ENCODE data around the gene WFDC10A.
"Not testable (repeated sequence)": the region's sequence is repeated elsewhere in the genome, so short reads cannot be mapped to it uniquely, and the experiment has no call there.

Gene WFDC10A

GRCh38 chr20:45629496-45630100, at the start of gene WFDC10A:
Gene WFDC10A (plus strand): TSS chr20:45629739. CDS start chr20:45629814, 75 bp downstream.
- peak; percentile 37 for DNase-seq (ENCODE audit: low spot score)

DNA sequence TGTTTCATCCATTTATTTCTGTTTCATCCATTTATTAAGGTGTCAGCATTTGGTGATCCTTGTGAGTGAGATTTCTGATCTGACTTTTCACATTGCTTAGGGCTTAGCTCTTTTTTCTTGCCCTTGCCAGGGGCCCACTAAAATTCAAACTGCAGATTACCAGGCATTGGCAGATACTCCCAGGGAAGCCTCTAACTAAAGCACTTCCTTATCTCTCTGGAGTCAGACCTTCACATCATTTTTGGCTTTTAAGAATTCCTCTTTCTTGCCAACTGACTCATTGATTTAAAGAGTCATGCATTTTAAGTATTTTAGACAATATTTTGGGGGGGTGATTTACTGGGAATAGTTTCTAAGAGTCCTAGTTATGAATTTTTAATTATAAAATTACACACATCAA, 47.8 kb upstream of the WFDC10A start:
- DNase-seq (ENCODE audit: low spot score), result no peak

DNA sequence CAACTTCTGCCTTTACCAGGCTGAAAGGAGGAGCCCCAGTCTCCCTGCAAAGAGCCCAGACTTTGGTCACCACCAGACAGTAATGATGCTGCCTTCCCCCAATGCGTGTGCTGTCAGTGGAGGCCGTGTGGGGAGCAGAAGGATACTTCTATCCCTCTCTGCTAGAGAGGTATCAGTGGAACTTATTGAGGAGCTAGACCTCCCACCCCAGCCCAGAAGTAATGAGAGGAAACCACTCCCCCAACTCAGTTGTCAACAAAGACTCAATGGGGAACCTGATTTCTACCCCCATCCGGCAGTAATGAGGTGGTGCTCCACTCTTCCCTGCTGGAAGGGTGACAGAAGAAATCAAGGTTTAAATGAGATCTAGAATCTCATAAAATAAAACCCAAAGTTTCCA, 46.0 kb upstream of the WFDC10A start:
- no peak for DNase-seq (ENCODE audit: low spot score)

- DNase-seq (ENCODE audit: low spot score), result not testable (repeated sequence)
These were observed 45.2 kb upstream of the WFDC10A start for GRCh38 chr20:45584294-45584693.

- not testable (repeated sequence) for DNase-seq (ENCODE audit: low spot score)
These were observed 43.6 kb upstream of the WFDC10A start for GRCh38 chr20:45585986-45586385.

GRCh38 chr20:45588800-45589199, 40.7 kb upstream of the WFDC10A start:
- DNase-seq (ENCODE audit: low spot score), result no peak

DNA sequence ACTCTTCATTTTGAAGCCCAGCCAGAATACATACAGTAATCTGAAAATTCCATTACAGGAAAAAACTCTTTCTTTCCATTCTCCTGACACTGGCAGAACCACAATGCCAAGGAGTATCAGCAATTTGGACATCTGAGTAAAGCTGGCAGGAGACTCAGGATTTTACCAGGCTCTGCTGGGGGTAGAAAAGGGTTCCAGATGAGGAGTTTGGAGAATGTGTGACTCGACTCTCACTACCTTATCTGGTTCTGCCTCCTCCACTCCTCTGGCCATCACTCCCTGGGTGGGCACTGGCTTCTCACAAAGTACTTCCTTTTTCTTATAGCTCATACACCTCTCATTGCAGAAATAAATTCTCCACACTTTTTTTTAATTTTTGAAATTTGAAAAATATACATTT, 39.8 kb upstream of the WFDC10A start:
- DNase-seq (ENCODE audit: low spot score), result no peak

DNA sequence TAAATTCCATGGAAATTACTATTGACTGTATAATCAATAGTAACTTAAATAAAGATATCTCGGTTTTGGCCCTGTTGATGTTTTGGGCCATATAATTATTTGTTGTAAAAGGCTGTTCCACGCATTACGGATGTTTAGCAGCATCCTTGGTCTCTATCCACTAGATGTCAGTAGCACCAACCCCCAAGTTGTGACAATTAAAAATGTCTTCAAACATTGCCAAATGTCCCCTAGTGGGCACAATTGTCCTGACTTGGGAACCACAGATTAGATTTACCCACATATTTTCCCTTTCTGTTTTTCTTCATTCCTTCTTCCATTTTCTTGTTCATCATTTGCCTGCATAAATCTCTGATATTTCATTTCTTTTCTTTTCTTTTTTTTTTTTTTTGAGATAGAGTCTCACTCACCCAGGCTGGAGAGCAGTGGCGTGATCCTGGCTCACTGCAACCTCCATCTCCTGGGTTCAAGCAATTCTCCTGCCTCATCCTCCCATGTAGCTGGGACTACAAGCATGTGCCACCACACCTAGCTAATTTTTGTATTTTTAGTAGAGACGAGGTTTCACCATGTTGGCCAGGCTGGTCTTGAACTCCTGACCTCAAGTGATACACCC, 36.9 kb upstream of the WFDC10A start:
- DNase-seq (ENCODE audit: low spot score), result peak; percentile 58

DNA sequence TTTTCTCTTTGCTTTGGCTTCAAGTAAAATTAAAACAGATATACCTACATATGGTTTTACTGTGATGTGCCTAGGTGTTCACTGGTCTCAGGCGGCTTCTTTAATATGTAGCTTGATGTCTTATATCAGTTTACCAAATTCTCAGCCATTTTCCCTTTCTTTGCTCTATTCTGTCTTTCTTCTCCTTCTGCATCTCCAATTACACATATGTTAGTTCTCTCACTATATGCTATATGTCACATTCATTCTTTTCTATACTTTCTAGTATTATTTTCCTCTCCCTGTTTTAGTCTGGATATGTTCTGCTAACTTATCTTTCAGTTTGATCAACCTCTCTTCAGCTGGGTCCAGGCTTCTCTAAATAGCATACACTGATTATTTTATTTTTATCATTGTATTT, 36.0 kb upstream of the WFDC10A start:
- no peak for DNase-seq (ENCODE audit: low spot score)

DNA sequence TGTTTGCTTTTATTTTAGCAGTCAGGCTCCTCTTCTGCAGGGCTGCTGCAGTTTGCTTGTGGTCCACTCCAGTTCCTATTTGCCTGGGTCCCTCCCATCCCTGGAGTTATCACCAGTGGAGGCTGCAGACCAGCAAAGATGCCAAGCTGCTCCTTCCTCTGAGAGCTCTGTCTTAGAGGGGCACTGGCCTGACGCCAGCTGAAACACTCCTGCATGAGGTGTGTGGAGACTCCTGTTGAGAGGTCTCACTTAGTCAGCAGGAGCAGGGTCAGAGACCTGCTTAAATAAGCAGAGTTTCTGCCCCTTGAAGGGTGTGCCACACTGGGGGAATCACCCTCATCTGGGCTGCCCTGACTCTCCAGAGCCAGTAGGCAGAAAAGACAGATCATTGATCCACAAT, 34.3 kb upstream of the WFDC10A start:
- no peak for DNase-seq (ENCODE audit: low spot score)

DNA sequence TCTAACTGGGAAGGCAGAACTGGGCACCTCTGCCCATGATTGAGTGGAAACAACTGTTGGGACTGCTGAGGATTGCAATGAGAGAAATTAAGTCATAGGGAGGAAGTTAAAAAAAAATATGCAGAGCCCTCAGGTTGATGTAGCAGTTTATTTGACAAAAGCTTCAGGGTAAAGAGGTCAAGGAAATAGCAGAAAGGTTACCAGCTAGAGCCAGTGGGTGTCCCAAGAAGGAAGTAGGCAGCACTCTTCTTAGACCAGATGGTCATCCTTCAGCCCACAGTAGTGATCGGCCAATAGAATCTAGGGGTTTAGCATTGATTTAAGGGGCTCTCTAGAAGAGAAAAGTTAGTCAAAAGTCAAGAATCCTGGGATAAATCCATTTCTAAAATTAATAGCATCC, 21.7 kb upstream of the WFDC10A start:
- DNase-seq (ENCODE audit: low spot score), result no peak

- DNase-seq (ENCODE audit: low spot score), result peak; percentile 35
These were observed 18.5 kb upstream of the WFDC10A start for GRCh38 chr20:45611054-45611453.

GRCh38 chr20:45612314-45612713, 17.2 kb upstream of the WFDC10A start:
- DNase-seq (ENCODE audit: low spot score), result no peak

DNA sequence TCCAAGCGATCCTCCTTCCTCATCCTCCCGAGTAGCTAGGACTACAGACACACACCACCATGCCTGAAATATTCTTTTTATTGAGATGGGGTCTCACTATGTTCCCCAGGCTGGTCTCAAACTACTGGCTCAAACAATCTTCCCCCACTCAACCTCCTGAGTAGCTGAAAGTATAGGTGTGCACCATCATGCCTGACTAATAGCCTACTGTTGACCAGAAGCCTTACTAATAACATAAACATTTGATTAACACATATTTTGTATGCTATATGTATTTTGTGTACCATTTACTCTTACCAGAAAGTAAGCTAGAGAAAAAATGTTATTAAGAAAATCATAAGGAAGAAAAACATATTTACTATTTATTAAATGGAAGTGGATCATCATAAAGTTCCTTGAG, 11.9 kb upstream of the WFDC10A start:
- no peak for DNase-seq (ENCODE audit: low spot score)

- DNase-seq (ENCODE audit: low spot score), result no peak
These were observed 7.9 kb upstream of the WFDC10A start for GRCh38 chr20:45621593-45621992.

- DNase-seq (ENCODE audit: low spot score), result no peak
These were observed 3.0 kb upstream of the WFDC10A start for GRCh38 chr20:45626540-45626939.

- DNase-seq (ENCODE audit: low spot score), result no peak
These were observed 832 bp downstream of the WFDC10A start for GRCh38 chr20:45630371-45630770.

- DNase-seq (ENCODE audit: low spot score), result no peak
These were observed 1.6 kb downstream of the WFDC10A start, which contains the start of gene WFDC9 for GRCh38 chr20:45631184-45631583. Gene WFDC9 (minus strand): TSS chr20:45631284. CDS start chr20:45610181, 21,103 bp downstream.

DNA sequence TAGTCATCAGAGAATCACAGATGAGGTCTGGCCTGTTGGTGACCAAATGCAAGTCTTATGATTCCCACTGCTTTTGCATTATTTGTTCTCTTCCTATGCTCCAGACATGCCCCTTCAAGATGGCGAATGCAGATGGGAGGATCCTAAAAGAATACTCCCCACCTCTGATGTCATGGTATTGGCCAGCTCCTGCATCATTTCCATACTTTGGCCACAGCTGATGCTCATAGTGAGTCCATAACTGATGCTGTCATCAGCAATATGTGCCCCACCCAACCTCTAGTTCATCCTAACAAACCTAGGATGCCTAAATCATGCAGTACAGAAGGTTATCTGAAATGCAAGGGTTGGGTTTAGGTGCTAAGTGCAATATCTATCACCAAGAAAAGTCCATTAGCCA, 7.0 kb downstream of the WFDC10A start:
- DNase-seq (ENCODE audit: low spot score), result no peak

- DNase-seq (ENCODE audit: low spot score), result no peak
These were observed 10.1 kb downstream of the WFDC10A start for GRCh38 chr20:45639687-45640086.

- not testable (repeated sequence) for DNase-seq (ENCODE audit: low spot score)
These were observed 11.5 kb downstream of the WFDC10A start for GRCh38 chr20:45641076-45641475.

DNA sequence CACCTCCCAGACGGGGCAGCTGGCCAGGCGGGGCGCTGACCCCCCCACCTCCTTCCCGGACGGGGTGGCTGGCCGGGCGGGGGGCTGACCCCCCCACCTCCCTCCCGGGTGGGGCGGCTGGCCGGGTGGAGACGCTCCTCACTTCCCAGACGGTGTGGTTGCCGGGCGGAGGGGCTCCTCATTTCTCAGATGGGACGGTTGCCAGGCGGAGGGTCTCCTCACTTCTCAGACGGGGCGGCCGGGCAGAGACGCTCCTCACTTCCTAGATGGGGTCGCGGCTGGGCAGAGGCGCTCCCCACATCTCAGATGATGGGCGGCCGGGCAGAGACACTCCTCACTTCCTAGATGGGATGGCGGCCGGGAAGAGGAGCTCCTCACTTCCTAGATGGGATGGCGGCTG, 16.3 kb downstream of the WFDC10A start:
- not testable (repeated sequence) for DNase-seq (ENCODE audit: low spot score)

DNA sequence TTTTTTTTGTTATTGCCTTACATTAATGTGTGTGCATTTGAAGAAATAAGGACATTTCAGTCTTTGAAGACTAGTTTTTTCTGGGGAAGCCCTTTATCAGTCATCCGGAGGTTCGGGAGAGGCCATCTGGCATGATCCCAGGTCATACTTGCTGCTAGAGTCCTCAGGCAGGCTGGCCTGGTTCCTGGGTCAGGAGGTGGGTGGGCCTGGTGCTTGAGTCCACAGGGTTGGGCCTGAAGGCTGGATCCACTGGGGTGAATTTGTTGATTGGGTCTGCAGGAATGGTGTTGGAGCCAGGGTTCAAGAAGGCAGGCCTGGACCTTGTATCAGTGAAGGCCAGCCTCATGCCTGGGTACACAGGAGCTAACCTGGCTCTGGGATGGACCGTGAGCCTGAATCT, 17.3 kb downstream of the WFDC10A start:
- no peak for DNase-seq (ENCODE audit: low spot score)

DNA sequence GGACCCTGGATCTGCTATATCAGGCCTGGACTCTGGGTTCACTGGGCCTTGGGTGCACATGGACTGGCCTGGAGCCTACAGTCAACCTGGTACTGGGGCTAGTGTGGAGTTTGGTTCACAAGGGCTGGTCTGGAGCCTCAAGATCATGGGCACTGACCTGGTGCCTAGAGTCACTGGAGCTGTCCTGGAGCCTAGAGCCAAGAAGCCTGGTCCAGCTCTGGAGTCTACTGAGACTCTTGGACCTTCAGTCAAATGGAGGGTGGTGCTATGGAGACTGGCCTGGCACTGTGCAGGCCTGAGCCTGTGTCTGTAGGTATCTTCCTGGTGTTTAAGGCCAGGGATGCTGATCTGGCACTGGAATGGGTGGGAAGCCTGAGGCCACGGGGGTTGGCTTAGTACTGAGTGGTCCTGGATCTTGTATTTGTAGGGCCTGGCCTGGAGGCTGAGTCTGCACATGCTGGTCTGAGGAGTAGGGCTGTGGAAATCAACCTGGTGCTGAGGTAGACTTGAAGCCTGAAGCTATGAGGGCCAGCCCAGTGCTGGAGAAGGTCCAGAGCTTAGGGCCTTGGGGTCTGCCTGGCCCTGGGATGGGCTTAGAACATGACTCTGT, 18.0 kb downstream of the WFDC10A start:
- no peak for DNase-seq (ENCODE audit: low spot score)

Data from activated CD4-positive, alpha-beta T cell treated with anti-CD3 and anti-CD28 coated beads, Interleukin-2, Interleukin-4, amounts not matched to agents 100 ng/mL and 50 ng/mL, durations not matched to agents 16 hours and 8 hours (primary cell).